ENCODE data around the gene RAP1GAP2. TPM values are rescaled to one million over a fixed set of nuclear protein-coding genes. Genes with fewer than 3 reads are reported as not detected.

Gene RAP1GAP2
- total RNA-seq, 3 donors from 2014 or later, result 26.6 to 45.3 (median 43.3) TPM

DNA sequence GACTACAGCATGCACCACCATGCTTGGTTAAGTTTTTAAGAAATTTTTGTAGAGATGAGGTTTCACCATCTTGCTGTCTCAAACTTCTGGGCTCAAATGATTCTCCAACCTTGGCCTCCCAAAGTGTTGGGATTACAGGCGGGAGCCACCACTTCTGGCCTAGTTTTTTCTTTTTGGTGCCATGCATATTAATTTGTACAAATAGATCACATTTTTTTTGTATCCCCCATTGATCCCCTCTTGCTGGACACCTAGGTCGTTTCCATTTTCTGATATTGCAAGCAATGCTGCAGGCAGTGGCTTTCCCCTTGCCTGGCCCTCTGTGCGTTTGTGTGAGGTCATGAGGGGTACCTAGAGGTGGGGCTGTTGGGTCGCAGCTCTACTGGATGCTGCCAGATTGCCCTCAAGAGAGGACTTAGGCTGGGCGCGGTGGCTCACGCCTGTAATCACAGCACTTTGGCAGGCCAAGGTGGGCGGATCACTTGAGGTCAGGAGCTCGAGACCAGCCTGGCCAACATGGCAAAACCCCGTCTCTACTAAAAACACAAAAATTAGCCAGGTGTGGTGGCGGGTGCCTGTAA lies 23.8 kb downstream of the RAP1GAP2 start:
- H3K9me3 ChIP-seq, result no peaks in the 10 kb centered on the region

DNA sequence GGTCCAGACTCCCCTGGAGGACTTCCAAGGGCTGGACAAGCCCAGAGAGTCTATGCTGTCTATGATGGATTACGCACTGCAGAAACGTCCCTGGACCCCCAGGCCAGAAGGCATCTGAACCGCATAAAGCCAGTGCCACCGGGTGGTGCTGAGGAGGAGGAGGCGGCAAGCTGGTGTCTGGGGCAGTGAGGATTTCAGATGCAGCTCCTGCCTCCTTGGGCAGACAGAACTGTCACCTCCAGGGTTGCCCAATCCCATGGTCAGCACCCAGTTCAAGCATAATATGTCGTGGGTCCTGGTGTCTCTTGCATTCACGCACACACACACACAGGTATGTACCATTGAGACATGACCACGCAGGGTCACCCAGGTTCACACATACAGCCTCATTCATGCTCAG lies 25.6 kb downstream of the RAP1GAP2 start:
- Histone ChIP-seq H3K9me3 (no peaks in the 10 kb centered on the region), H3K4me3 (no peak overlapping the region), H3K4me1 (ENCODE audit: low read depth) (no peaks in the 10 kb centered on the region), H3K36me3 (ENCODE audit: low read depth) (no peaks in the 10 kb centered on the region)
- DNase-seq (no peak), ATAC-seq (no peak)
- intact Hi-C loops (cut with DNase I, micrococcal nuclease), result loop anchor here in 1 of 2 donors (10.0 kb wide), 1 partner anchor 193 kb away; no protein-coding TSS in a partner anchor
- TF ChIP-seq, protein P1, sequence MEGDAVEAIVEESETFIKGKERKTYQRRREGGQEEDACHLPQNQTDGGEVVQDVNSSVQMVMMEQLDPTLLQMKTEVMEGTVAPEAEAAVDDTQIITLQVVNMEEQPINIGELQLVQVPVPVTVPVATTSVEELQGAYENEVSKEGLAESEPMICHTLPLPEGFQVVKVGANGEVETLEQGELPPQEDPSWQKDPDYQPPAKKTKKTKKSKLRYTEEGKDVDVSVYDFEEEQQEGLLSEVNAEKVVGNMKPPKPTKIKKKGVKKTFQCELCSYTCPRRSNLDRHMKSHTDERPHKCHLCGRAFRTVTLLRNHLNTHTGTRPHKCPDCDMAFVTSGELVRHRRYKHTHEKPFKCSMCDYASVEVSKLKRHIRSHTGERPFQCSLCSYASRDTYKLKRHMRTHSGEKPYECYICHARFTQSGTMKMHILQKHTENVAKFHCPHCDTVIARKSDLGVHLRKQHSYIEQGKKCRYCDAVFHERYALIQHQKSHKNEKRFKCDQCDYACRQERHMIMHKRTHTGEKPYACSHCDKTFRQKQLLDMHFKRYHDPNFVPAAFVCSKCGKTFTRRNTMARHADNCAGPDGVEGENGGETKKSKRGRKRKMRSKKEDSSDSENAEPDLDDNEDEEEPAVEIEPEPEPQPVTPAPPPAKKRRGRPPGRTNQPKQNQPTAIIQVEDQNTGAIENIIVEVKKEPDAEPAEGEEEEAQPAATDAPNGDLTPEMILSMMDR (IDR thresholded peaks at IDR 0.05), result no peak

More for the DNA sequence above, 23.8 kb downstream of the RAP1GAP2 start:
- H3K36me3 ChIP-seq (ENCODE audit: low read depth), result no peaks in the 10 kb centered on the region
- no peaks in the 10 kb centered on the region for H3K4me1 ChIP-seq (ENCODE audit: low read depth)
- TF ChIP-seq, protein P1 (IDR thresholded peaks at IDR 0.05), result no peak
- DNase-seq (no peak), ATAC-seq (no peak)
- intact Hi-C loops (cut with DNase I, micrococcal nuclease), result loop anchor here in 1 of 2 donors (10.0 kb wide), 1 partner anchor 195 kb away; no protein-coding TSS in a partner anchor
- no peak overlapping the region for H3K4me3 ChIP-seq

DNA sequence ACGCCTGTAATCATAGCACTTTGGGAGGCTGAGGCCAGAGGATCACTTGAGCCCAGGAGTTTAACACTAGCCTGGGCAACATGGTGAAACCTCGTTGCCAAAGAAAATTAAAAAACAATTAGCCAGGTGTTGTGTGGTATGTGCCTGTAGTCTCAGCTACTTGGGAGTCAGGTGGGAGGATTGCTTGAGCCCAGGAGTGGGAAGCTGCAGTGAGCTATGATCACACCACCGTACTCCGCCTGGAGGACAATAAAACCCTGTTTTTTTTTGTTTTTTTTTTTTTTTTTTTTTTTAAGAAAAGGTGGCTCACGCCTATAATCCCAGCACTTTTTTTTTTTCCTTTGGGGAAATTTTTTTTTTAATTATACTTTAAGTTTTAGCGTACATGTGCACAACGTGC lies 26.1 kb downstream of the RAP1GAP2 start:
- ATAC-seq (no peak), DNase-seq (no peak)
- TF ChIP-seq, protein P1 (IDR thresholded peaks at IDR 0.05), result no peak
- Histone ChIP-seq H3K4me3 (no peak overlapping the region), H3K9me3 (no peaks in the 10 kb centered on the region), H3K36me3 (ENCODE audit: low read depth) (no peaks in the 10 kb centered on the region), H3K4me1 (ENCODE audit: low read depth) (no peaks in the 10 kb centered on the region)
- intact Hi-C loops (cut with DNase I, micrococcal nuclease), result loop anchor here in 1 of 2 donors (10.0 kb wide), 1 partner anchor 192 kb away; no protein-coding TSS in a partner anchor

DNA sequence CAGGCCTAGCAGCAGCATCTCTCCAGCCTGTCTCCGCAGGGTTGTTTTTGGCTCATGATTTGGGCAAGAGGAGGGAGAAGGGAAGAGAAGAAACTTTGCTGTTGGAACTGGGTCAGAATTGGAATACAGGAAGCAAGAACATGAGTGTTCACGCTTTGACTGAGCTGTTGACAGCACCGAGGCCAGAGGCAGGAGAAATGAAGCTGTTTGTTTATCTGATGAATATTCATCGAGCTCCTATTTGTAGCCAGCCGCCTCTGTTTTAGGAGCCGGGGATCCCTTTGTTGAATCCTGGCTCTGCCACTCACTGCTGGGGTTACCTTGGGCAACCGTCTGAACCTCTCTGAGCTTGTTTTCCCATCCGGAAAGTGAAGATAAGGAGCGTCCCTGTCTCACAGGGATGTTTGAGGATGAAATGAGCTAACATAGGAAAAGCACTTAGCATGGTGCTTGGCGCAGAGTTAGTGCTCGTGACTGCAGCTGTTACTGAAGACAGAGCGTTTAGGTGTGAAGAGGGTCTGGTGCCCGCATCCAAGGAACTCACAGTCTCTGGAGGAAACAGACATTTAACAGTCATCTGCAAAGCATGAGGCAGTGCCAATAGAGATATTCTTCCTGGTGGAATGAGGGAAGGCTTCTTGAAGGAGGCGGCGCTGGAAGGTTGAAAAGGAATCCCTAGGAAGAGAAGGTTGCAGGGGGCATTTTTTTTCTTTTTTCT lies 29.2 kb downstream of the RAP1GAP2 start:
- ATAC-seq, result no peak
- TF ChIP-seq, protein P1 (IDR thresholded peaks at IDR 0.05), result no peak
- intact Hi-C loops (cut with DNase I, micrococcal nuclease), result loop anchor here (5.0 to 10.0 kb wide), 2 partner anchors 187 to 189 kb away; no protein-coding TSS in a partner anchor

DNA sequence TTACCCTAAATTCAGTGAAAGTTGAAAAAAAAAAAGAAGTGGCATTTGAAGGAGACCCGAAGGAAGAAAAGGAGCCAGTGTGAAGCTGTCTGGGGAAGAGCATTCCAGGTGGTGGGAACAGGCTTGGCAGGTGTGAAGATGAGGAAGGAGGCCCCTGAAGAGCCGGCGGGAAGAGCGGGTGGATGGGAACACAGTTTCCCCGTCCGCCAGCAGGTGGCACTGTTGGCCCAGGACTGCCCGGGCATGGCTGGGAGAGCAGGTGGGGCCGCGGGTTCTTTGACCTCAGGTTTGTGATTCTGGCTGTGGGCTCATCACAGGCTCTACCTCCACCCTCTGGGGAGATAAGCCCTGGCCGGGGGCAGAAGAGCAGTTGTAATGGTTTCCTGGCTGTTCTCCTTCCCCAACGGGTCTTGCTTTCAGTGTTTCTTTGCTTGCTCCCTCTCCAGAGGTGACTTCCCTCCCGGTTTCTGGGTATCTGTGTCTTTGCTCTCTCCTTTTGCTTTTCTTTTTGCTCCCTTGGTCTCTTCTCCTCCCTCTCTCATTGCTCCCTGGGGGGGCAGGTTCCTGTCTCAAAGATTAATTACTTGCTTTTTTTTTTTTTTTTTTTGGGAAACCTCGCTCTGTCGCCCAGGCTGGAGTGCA lies 32.3 kb downstream of the RAP1GAP2 start:
- peak; percentile 98 for ATAC-seq
- H3K36me3 ChIP-seq (ENCODE audit: low read depth), result no peaks in the 10 kb centered on the region
- peak; percentile 81 to 88 (median 86) for DNase-seq
- H3K4me3 ChIP-seq, result no peak overlapping the region
- intact Hi-C loops (cut with DNase I, micrococcal nuclease), result loop anchor here (5.0 to 10.0 kb wide), 2 partner anchors 184 to 186 kb away; no protein-coding TSS in a partner anchor
- TF ChIP-seq, protein P1 (IDR thresholded peaks at IDR 0.05), result peak; percentile 91
- H3K9me3 ChIP-seq, result no peaks in the 10 kb centered on the region
- H3K4me1 ChIP-seq (ENCODE audit: low read depth), result peaks cover 3% of the 10 kb centered on the region

More for the DNA sequence above, 29.2 kb downstream of the RAP1GAP2 start:
- Histone ChIP-seq H3K4me1 (ENCODE audit: low read depth) (peaks cover 3% of the 10 kb centered on the region), H3K36me3 (ENCODE audit: low read depth) (no peaks in the 10 kb centered on the region), H3K9me3 (no peaks in the 10 kb centered on the region), H3K4me3 (no peak overlapping the region)
- DNase-seq, result no peak

Data from mucosa of descending colon (tissue), 3 donors.